ENCODE measurements around the gene AFF3.

GRCh38 chr2:99672766-99673350 lies 469.5 kb downstream of the AFF3 start:
- TF ChIP-seq, protein P1, sequence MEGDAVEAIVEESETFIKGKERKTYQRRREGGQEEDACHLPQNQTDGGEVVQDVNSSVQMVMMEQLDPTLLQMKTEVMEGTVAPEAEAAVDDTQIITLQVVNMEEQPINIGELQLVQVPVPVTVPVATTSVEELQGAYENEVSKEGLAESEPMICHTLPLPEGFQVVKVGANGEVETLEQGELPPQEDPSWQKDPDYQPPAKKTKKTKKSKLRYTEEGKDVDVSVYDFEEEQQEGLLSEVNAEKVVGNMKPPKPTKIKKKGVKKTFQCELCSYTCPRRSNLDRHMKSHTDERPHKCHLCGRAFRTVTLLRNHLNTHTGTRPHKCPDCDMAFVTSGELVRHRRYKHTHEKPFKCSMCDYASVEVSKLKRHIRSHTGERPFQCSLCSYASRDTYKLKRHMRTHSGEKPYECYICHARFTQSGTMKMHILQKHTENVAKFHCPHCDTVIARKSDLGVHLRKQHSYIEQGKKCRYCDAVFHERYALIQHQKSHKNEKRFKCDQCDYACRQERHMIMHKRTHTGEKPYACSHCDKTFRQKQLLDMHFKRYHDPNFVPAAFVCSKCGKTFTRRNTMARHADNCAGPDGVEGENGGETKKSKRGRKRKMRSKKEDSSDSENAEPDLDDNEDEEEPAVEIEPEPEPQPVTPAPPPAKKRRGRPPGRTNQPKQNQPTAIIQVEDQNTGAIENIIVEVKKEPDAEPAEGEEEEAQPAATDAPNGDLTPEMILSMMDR (IDR thresholded peaks at IDR 0.05) = no peak
- TF ChIP-seq POLR2A (IDR thresholded peaks at IDR 0.05) = no peak
